Caki2 (cell line): ENCODE data around the gene CTSC. TPM values are rescaled to one million over a fixed set of nuclear protein-coding genes. Genes with fewer than 3 reads are reported as not detected.

Experiments
- DNase-seq: peaks from one replicate; pipeline ENCODE4 v3.0.0-alpha.2; 2015; ENCODE audit warnings: low read depth
- in situ Hi-C: cut with HindIII; loops from 2 replicates; pipeline ENCODE4 v1.10.0; 2016; ENCODE audit warnings: low sequenced_read_pairs, low pct_unique_long_range_greater_than_20kb, mixed read lengths
- total RNA-seq: library from RNA; depleted of rRNA; stranded (reverse); fragments of >200 nt; shearing (Covaris generic); gene quantifications from 2 replicates; pipeline ENCODE4 v1.2.3, GENCODE V29; 2014; ENCODE audit warnings: low replicate concordance

The CTSC gene
- total RNA-seq, 1 experiment from 2014 or later: 485 TPM

DNA sequence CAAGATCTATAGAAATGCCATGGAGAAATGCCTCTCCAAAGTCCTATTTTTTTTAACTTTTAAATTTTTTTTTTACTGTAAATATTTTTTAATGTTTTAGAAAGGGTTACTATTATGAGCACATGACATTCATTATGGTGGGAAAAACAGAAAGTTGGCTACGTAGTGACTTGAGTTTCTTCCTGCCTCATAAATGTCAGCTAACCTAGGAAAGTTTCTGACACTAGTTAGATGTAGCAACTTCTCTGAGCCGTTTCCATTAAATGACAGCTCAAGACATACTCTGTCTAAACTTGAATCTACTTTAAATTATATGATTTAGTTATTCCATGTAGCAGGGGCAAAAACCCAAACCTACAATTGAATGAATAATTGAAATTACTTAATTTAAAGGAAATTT is 18.4 kb upstream of the CTSC start:
- DNase-seq: no peak
- in situ Hi-C loops: no loop called here

- in situ Hi-C loops: no loop called here
- DNase-seq: no peak
Measured at GRCh38 chr11:88354912-88355311, 17.4 kb upstream of the CTSC start.

DNA sequence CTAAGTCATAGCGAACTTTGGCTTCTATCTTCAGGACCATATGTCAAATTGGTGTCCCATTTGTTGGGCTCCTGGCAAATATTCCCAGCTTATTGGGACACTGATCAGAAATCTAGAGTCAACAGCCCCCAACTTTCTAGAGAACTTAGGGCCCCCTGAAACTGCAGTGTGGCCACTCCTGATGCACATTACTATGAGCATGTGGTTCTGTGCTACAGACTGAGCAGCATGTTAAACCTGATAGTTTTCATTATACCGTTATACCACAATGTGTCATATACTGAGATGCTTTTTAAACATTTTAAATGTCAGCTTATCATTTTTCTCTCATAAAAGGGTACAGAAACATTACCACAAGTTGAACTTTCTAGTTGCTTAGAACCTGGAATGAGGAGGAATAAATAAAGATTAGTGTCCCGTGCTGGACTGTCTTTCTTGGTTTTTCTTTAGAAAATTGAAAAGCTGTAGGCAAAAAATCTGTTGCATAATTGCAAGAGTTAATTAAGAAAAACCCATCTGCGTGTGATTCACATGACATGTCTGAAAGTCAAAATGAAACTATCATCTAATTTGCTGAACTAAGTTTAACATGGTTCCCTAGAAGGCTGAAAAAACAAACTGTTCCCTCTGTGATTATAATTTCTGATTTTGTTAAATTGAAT is 16.4 kb upstream of the CTSC start:
- no peak for DNase-seq
- in situ Hi-C loops: no loop called here

GRCh38 chr11:88353386-88353785 is 15.8 kb upstream of the CTSC start:
- in situ Hi-C loops: no loop called here
- DNase-seq: no peak

DNA sequence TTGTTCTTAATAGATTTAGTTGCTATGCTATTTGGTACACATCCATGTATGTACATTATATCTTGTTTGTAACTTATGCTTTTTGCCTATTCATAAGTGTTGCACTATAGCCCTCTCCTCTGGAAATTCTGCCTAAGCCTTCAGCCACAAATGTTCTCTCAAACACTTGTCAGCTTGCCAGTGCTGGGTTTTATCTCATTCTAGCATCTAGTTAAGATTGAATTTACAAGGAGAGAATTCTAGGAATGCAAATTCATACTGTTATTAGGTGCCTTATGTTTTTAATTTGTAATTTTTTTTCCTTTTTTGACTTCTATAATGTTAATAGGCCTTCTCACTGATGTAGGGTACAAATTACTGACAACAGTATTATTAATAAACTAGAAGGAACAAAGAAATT is 14.6 kb upstream of the CTSC start:
- no peak for DNase-seq

DNA sequence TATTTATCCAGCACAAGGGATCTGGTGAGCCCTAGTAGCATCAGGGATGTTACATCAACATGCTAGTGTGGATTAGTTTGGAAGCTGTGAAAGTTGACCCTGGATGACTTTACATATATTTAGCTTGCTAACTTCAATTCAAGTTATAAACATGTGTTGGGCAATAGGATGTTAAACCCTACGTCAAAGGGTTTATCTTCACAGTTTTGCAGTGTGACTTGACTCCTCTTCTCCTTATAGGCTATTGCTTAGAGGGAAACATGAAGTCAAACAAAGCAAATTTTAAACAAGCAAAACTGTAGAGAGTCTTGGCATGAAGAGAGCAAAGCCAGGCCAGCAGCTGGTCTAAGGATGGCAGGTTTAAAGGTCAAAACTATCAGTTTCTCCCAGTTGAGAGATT is 11.3 kb upstream of the CTSC start:
- DNase-seq: no peak
- in situ Hi-C loops: no loop called here

More for the DNA sequence above, 14.6 kb upstream of the CTSC start:
- in situ Hi-C loops: no loop called here

- in situ Hi-C loops: no loop called here
- no peak for DNase-seq
Measured at GRCh38 chr11:88345949-88346348, 8.4 kb upstream of the CTSC start.

- DNase-seq: no peak
- in situ Hi-C loops: no loop called here
Measured at GRCh38 chr11:88345408-88345807, 7.9 kb upstream of the CTSC start.

- in situ Hi-C loops: no loop called here
- no peak for DNase-seq
Measured at GRCh38 chr11:88344869-88345268, 7.3 kb upstream of the CTSC start.

GRCh38 chr11:88341522-88342251 is 4.2 kb upstream of the CTSC start:
- DNase-seq: no peak
- in situ Hi-C loops: no loop called here

GRCh38 chr11:88340366-88340935 is 2.9 kb upstream of the CTSC start:
- DNase-seq: no peak
- in situ Hi-C loops: no loop called here

DNA sequence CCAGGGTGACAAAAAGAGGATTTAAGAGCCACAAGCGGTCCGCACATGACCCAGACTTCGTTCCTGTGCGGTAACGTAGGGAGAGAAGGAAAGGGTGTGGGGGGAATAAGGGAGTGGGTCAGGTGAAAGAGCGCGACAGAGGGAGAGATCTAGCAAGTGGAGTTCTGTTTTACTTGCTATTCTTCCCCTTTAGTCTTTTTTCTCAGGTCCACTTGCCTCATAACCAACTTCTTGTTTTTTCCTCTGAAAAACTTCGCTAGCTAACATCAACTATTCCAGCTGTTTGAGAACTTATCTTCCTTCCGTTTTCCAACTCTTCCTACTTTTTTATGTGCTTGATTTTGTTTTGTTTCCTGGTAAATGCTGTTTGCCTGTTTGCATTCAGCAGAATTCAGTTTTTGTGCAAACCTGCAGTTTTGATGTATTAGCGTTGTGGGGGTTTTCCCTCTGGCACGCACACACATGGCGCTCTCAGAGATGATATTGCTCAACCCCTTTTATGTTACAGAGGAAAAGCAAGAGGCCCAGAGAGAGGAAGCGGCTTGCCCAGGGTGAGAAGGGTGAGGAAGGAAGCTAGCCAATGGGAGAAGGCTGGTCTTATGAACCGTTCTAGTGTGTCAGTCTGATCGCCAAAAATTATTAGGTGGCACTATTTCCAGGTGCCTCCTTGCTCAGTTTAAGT is 592 bp upstream of the CTSC start:
- peak; percentile 47 for DNase-seq
- in situ Hi-C loops: no loop called here

DNA sequence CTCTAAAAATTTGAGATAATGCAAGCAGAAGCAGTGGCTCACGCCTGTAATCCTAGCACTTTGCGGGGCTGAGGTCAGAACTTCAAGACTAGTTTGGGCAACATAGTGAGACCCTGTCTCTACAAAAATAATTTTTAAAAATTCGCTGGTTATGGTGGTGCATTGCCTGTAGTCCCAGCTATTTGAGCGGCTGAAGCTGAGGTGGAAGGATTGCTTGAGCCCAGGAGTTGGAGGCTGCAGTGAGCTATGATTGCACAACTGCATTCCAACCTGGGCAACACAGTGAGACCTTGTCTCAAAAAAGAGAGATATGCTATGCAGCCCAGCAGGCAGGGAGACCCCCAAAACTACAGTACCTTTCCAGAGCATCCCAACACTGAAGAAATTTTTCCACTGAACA is 2.3 kb downstream of the CTSC start:
- peak; percentile 8 for DNase-seq
- in situ Hi-C loops: no loop called here

- DNase-seq: no peak
- in situ Hi-C loops: no loop called here
Measured at GRCh38 chr11:88333862-88334261, 3.7 kb downstream of the CTSC start.

DNA sequence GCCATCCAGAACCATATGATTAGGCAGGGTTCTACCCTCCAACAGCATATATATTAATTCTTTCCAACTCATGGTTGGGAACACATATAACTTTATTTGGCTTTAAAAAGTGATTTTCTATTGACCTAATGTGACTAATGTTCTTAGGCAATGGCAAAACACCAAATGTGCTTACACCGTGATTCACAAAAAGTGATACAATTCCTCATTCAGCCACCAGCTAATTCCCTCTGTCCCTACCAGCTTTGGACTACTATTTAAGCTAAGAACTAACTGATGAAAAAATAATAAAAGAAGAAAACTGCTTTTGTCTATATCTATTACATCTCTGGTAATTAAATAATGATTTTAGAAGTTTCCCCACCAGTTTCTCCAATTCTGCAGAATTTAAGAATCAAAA is 4.7 kb downstream of the CTSC start:
- DNase-seq: no peak
- in situ Hi-C loops: no loop called here

DNA sequence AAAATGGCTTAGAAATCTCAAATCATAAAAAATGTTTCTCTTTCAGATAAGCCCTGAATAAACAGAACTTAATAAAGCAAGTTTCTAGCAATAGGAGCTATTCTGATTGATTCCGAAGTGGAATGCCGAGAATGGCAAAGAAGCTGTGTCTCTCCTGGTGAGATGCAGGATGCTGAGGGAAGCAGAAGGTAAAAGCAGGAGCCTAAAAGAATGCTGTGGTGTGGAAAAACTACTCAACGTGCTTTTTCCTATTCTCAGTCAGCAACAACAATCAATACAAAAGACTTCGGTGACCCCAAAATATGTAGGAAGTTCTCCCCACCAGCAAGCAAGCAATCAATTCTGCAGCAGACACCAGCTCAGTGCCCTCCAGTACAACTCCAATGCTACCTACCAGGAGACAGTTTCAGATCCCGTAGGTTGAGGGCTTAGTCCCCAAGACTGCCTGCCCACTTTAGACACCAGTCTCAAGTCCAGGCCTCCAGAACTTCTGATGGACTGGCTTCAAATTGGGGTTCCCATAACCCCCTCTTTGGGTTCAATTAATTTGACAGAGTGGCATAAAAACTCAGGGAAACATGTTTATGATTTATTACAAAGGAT is 6.6 kb downstream of the CTSC start:
- in situ Hi-C loops: no loop called here

DNA sequence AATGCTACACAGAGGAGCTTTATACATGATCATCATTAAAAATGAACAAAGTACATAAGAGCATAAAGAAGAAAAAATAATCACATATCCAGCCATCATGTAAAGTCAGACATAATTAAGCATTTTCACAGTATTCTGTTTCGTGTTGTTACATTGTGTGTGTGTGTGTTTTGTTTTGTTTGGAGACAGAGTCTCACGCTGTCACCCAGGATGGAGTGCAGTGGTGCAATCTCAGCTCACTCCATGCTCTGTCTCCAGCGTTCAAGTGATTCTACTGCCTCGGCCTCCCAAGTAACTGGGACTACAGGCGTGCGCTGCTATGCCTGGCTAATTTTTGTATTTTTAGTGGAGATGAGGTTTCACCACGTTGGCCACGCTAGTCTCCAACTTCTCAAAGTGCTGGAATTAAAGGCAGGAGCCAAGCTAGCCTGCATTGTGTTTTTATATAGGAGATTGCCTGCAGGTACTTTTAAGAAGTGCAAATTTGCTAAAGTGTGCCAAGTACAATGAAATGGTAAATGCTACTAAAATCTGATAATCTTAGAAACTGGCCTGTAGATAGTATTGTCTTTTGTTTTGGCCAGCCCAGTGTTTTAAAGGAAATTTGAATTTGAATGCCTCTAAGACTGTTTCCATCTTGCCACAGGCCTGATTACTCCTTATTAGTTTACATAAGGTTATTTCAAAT is 7.8 kb downstream of the CTSC start:
- no peak for DNase-seq
- in situ Hi-C loops: no loop called here

More for the DNA sequence above, 6.6 kb downstream of the CTSC start:
- DNase-seq: no peak

GRCh38 chr11:88327462-88328143 is 9.9 kb downstream of the CTSC start:
- DNase-seq: no peak
- in situ Hi-C loops: no loop called here
